NAMALWA (cell line): ENCODE data around the gene NKX2-3.

ENCODE experiments used
- DNase-seq: peaks from one replicate; pipeline ENCODE4 v3.0.0-alpha.2; 2015; ENCODE audit warnings: low spot score

The NKX2-3 gene

DNA sequence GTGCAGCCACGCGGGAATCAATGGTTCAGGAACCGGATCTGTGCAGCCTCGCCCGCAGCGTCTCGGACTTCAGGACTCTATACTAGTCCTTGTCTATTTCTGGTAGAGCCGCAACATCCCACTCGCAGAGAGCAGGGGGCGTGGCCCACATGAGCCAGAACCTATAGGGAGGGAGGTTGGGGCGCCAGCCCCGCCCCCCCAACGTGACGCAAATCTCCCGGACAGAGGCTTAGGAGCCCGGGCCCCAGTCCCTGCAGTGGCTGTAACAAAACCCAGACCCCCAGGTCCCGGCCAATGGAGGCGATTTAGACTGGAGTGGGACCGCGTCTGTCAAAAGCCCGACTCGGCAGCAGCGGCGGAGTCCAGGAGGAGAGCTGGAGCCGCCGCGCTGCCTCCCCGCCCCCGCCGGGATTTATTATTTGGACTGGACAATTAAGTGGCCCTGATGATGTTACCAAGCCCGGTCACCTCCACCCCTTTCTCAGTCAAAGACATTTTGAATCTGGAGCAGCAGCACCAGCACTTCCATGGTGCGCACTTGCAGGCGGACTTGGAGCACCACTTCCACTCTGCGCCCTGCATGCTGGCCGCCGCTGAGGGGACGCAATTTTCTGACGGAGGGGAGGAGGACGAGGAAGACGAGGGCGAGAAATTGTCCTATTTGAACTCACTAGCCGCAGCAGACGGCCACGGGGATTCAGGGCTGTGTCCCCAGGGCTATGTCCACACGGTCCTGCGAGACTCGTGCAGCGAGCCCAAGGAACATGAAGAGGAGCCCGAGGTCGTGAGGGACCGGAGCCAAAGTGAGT lies at the start of gene NKX2-3:
Gene NKX2-3, plus strand, starts transcription at position 256 of the 809 bp plus-strand sequence. Its CDS starts 190 bp downstream, at position 446.
- peak; percentile 84 for DNase-seq

- DNase-seq = no peak
Measured at GRCh38 chr10:99484626-99485581, 47.8 kb upstream of the NKX2-3 start.

- DNase-seq = no peak
Measured at GRCh38 chr10:99487125-99487807, 45.5 kb upstream of the NKX2-3 start.

DNA sequence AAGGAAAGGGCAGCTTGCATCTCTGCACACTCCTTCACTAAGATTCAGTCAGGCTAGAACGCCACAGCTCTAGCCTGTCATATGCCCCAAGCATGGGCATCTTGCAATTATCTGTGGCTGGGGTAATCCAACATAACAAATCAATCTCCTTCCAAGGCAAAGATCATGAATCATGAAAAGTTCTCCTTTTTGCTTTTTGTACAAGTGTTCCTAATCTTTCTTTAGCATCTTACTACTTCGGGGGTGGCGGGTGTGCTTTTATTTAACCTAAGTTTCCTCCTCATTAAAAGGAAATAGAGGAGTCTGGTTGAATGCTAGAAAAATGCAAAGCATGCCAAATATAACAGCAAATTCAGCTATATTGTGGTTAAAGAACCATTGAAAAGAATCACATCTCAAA lies 43.5 kb upstream of the NKX2-3 start:
- DNase-seq = no peak

DNA sequence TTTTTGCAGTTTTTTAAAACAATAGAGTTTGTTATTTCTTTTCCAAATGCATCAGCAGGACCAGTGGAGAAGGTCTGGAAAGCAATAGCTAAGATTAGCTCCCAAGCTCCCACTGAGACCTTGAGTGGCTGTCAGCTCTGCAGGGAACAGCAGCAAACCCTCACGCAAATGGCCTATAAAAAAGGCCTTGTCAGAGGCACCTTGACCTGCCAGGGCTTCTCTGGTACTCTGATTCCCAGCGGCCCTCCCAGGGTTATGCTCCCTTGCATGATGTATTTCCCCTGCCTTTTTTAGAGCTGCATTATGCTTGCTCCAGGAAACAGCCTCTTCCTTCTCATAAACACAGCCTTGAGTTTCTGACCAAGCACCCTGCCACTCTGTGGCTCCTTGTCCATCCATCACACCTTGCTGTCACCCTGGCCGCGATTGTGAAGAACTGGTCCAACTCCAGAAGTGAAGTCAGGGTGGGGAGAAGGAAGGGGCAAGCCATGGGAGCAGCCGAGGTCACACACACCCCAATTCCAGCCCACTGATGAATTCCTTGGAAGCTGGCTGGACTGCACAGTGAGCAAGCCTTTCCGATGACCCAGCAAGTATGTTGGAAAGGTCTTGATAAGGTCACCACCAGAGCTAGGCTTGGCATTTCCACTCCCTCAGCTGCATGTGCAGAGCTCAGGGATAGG lies 35.3 kb upstream of the NKX2-3 start:
- no peak for DNase-seq

GRCh38 chr10:99506416-99506815 lies 26.3 kb upstream of the NKX2-3 start:
- no peak for DNase-seq

- DNase-seq = no peak
Measured at GRCh38 chr10:99507265-99507664, 25.5 kb upstream of the NKX2-3 start.

DNA sequence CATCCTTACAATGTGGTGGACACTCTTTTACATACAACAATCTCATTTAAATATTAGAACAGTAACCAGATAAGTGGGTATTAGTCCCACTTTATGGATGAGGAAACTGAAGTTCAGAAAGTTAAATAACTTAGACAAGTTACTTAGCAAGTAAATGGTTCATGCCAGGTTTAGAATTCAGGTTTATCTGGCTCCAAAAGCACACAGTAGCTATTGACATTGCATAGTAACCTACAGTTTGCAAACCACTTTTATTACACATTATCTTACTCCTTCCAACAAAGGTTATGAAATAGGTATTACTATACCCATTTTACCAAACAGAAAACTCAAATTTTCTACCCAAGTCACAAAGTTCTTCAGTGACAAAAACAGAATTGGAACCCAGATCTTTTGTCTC lies 19.7 kb upstream of the NKX2-3 start:
- no peak for DNase-seq

DNA sequence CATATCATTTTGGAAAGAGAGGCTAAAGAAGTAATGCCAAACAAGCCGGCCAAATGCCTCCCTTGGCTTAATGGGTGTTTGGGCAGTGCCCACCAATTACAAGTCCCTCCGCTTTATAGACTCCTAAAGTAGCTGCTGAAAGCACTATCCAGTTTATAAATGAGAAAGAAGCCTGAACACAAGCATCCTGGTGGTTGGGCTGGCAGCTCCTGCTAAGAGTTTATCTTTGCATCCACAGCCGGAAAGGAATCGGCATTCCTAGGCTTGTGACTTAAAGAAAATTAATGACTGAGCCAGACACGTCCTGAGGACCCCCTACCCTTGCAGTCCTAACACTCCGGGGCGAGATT lies 13.1 kb upstream of the NKX2-3 start:
- DNase-seq = no peak

DNA sequence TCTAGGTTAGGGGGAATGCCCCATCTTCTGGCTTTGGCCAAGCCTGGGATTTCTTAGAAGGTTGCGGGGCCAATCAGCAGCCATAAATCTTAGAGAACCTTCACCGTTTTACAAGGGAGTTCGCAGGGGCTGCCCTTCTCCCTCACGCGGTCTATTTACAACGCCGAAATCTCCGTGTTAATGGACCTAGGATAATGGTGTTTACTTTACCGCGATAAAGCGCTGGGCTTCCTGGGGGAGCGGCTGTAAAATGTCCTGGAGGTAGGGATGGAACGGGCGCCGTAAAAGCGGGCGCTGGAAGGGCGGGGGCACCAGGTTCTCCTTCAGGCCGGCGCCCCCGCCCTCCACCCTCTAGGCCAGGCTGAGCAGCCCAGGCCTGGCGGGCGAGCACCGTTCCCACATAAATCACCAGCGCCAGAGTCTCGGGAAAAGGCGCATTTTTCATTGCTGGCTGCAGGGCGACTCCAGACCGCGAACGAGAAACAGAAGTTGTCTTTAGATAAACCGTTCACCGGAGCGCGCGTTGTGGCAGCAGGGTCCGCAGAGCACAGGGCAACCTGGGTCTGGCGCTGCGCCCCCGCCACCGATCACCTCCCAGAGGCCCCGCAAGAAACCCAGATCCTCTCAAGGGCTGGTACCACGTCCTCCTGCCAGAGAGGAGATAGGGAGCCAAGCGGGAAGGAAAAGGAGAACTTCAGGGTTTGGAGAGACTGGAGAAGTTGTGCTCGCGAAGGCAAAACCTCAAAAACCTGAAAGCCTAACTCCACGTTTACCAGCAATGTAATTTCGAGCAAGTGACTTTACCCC lies 12.5 kb upstream of the NKX2-3 start:
- no peak for DNase-seq

DNA sequence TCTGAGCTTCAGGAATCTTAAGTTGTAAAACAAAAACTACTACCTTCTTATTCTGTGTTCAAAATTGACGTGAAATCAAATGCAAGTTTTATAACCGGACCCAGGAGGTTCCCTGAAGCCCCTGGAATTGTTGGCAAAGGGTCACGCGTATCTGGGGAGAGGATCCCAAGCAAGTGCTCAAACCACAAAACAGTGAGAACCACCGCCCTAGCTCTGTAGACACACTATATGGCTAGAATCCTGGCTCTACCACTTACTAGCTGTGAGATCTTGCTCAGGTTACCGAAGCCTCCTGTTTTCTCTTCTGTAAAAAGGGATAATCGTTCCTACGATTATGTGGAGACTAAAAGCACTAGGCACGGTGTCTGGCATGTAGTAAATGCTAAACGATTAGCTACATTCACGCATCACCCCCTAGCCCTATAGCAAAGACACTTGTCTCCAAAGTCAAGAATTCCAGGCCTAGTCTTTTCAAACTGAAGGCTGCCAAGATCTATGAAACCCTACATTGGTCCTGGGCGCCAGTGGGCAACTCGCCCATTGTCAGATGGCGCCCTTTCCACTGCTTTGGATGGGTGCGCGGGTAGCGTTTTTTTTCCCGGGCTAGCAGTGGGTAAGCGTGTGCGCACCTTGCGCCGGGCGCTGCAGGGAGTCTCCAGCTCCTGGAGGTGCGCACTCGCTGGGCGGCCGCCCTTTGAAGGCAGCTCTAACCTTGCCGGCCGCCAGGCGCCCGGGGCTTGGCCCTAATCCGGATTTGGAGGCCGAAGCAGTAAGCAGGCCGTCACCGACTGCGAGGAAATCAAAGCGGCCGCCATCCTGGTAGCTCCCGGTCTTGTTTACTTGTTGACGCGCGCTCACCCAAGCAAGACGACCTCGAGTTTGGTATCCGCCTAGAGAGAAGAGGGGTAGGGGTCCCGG lies 11.6 kb upstream of the NKX2-3 start:
- DNase-seq = no peak

DNA sequence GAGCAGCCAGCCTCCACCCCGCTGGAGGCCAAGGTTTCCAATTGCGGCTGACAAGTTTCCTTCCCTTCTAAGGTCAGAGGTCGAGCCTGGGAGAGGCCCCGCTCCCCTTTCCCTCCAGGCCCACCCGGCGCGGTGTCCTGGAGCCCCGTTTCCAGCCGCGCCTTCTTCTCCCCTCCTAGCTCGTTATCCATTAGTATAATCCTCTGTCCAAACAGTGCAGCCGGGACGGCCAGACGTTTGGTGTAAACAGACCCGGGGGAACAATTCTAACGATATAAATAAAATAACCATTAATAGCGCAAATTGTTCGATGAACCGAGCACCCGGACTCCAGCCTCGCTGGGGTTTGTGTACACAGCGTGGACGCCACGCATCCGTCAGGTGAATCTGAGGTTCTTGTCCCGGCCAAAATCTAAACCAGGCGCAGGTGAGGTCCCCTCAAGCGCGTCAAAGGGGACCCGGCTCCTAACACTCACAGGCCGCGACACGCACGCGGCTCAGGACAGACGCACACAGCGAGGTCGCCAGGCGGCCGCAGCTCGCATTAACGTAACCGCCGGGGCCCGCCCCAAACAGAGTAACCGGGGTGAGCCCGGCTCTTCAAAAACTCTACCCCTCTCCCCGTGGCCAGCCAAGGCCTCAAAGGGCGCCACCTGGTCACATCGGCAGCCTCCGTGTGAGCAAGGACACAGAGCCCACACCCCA lies 10.8 kb upstream of the NKX2-3 start:
- no peak for DNase-seq

GRCh38 chr10:99522470-99523250 lies 10.1 kb upstream of the NKX2-3 start:
- no peak for DNase-seq

DNA sequence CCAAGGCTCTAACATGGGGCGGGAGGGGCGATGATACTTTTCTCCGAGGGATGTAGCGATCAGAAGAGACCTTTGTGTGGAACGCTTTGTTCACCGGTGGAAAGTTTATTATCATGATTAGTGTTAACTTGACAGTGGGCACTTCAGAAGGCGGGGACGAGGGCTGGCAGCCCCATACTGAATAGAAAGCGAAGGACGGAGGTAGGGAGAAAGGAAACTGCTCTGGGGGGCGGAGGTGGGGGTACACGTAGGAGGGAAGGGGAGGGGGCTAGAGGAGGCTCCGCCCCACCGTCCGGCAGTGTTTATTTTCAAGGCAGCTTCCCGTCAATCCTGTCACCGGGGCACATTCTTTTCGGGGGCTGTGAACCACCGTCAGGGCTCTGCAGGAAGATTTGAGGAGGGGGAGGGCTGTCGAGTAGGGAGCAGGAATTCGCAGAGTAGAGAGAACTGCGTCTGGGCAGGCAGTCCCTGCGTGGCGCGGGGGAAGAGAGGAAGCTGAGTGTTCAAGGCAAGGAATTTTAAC lies 9.4 kb upstream of the NKX2-3 start:
- no peak for DNase-seq

DNA sequence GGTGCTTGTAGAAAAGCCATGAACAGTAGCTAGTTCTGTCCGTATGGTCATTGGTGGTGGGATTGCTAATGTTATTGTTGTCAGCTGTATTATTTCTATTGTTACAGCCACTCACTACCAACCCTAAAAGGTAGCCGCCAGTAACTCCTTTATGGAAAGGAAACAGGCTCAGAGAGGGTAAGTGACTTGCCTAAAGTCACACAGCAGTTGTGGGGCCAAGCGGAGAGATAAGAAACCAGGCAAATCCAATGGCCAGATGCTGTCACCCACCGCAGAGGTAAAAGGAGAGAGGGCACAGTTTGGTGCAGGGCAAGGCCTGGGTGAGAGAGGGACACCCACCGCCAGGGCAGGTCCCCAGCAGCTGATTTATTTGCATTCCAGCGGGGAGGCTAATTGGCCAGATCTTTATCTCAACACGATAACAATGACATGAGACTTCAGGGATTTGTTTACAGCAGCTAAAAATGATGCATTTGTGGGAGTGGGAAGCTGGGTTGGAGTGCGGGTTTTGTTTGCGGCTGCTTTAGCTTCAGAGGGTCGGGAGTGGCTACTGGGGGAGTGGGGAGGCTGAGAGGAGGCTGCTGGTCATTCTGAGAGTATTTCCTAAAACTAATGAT lies 8.6 kb upstream of the NKX2-3 start:
- no peak for DNase-seq

- DNase-seq = no peak
Measured at GRCh38 chr10:99524736-99525380, 7.9 kb upstream of the NKX2-3 start.

- no peak for DNase-seq
Measured at GRCh38 chr10:99525897-99526296, 6.8 kb upstream of the NKX2-3 start.
